ENCODE data around the gene SLC44A5. TPM values are rescaled to one million over a fixed set of nuclear protein-coding genes. Genes with fewer than 3 reads are reported as not detected.
"Not testable (repeated sequence)": the region's sequence is repeated elsewhere in the genome, so short reads cannot be mapped to it uniquely, and the experiment has no call there.

Gene SLC44A5
- total RNA-seq, 1 experiment from 2014 or later, result 2.4 TPM

- not testable (repeated sequence) for H3K4me1 Mint-ChIP-seq; H3K4me2 ChIP-seq (ENCODE audit: insufficient read depth, insufficient read length, low read length); H3K27me3 ChIP-seq (ENCODE audit: insufficient read depth, low read length); H3K27me3 Mint-ChIP-seq (ENCODE audit: low read depth); DNase-seq; H3K9ac ChIP-seq (ENCODE audit: extremely low read depth, insufficient read length, low read length); H4K91ac ChIP-seq (ENCODE audit: insufficient read length, low read depth, low read length); H4K8ac ChIP-seq (replicated peaks; ENCODE audit: insufficient read length, low read depth, low read length); H3K14ac ChIP-seq (ENCODE audit: insufficient read depth, low read length); H3K79me1 ChIP-seq (ENCODE audit: insufficient read depth, low read depth, low read length, poor library complexity, severe bottlenecking); H2BK15ac ChIP-seq (ENCODE audit: low read depth, low read length); H3K27ac ChIP-seq (ENCODE audit: insufficient read length, low read depth, low read length); H3K23me2 ChIP-seq (ENCODE audit: insufficient read length, low read depth, low read length, poor library complexity, severe bottlenecking); H3K23ac ChIP-seq (ENCODE audit: insufficient read length, low read depth, low read length); H3K79me2 ChIP-seq (ENCODE audit: insufficient read depth, low read length); H4K5ac ChIP-seq (ENCODE audit: insufficient read length, low read depth, low read length); H3K27ac Mint-ChIP-seq; H3T11ph ChIP-seq (ENCODE audit: low read length); H2BK120ac ChIP-seq (ENCODE audit: low read depth, low read length, poor library complexity, severe bottlenecking); H2BK12ac ChIP-seq (ENCODE audit: insufficient read length, low read depth, low read length); H3K4me1 ChIP-seq (ENCODE audit: insufficient read depth, low read length); H2BK5ac ChIP-seq (ENCODE audit: insufficient read length, low read length); H2AK5ac ChIP-seq (ENCODE audit: insufficient read length, low read length); H4K20me1 ChIP-seq (ENCODE audit: control insufficient read depth, insufficient read depth, insufficient read length); H3K18ac ChIP-seq (ENCODE audit: insufficient read length, low read depth, low read length); H2AFZ ChIP-seq (ENCODE audit: low read length); H2BK20ac ChIP-seq (ENCODE audit: low read depth, low read length, poor library complexity, severe bottlenecking); H3K4ac ChIP-seq (ENCODE audit: low read depth, low read length); H3K56ac ChIP-seq (ENCODE audit: insufficient read length, low read depth, low read length); H3K9me3 ChIP-seq (ENCODE audit: control insufficient read depth, low read depth, low read length); H3K4me3 Mint-ChIP-seq
- Mint-ChIP-seq H3K9me3 (peaks cover 19 to 20% of the 10 kb centered on the region in 2 experiments), H3K36me3 (ENCODE audit: insufficient read depth in 1 of 3, low read depth in 3 of 3) (peaks cover 9 to 21% (median 18%) of the 10 kb centered on the region in 3 experiments; a peak in 6 of 7 replicates)
- WGBS (ENCODE audit: extremely low coverage, insufficient read length, low lambda C conversion rate), result no CpG with 5 or more reads among the region's 4 CpGs
Observed at GRCh38 chr1:75645153-75645552, 34.2 kb upstream of the SLC44A5 start.
